ENCODE results near the gene B4GALNT3. TPM values are rescaled to one million over a fixed set of nuclear protein-coding genes. Genes with fewer than 3 reads are reported as not detected.
A peak's percentile ranks its signal among the peaks of the same experiment; 100 is the strongest.

B4GALNT3 gene
- total and polyA plus RNA-seq, 2 of the 13 experiments (the other 11 are each of a cell fraction or from before 2014, with no cell fraction given), result 3.2 to 4.4 TPM

GRCh38 chr12:570921-571794, 111.4 kb downstream of the B4GALNT3 start (continued):
- no peak for TF ChIP-seq CCDC6 (CRISPR knock-in tag; IDR thresholded peaks at IDR 0.05)
- TF ChIP-seq ZNF350 (CRISPR knock-in tag; IDR thresholded peaks at IDR 0.05; ENCODE audit: borderline replicate concordance, low read depth), result no peak
- no peak for TF ChIP-seq PAWR (CRISPR knock-in tag; IDR thresholded peaks at IDR 0.05; ENCODE audit: borderline replicate concordance)
- TF ChIP-seq SMAD9 (CRISPR knock-in tag; IDR thresholded peaks at IDR 0.05), result no peak
- peak; percentile 6 for TF ChIP-seq ELF3 (CRISPR knock-in tag; IDR thresholded peaks at IDR 0.05)
- TF ChIP-seq ZNF530 (CRISPR knock-in tag; IDR thresholded peaks at IDR 0.05; ENCODE audit: low read depth), result no peak
- TF ChIP-seq NR2F2 (IDR thresholded peaks at IDR 0.05; ENCODE audit: borderline replicate concordance, low read depth), result no peak
- TF ChIP-seq DMAP1 (CRISPR knock-in tag; IDR thresholded peaks at IDR 0.05), result no peak
- peak; percentile 11; the same call in 1 of the 2 replicates for TF ChIP-seq SRY (CRISPR knock-in tag; IDR thresholded peaks at IDR 0.05)
- TF ChIP-seq UBTF (CRISPR knock-in tag; IDR thresholded peaks at IDR 0.05), result 0 out of 2 replicates have a peak, but pooled peaks have one; percentile 1
- no peak for TF ChIP-seq NFE2 (CRISPR knock-in tag; IDR thresholded peaks at IDR 0.05)
- no peak for TF ChIP-seq FOXP4 (CRISPR knock-in tag; IDR thresholded peaks at IDR 0.05)
- no peak for TF ChIP-seq THRA (CRISPR knock-in tag; IDR thresholded peaks at IDR 0.05; ENCODE audit: borderline replicate concordance)
- TF ChIP-seq GMEB2 (CRISPR knock-in tag; IDR thresholded peaks at IDR 0.05; ENCODE audit: low read depth), result no peak
- TF ChIP-seq POLR2AphosphoS5 (IDR thresholded peaks at IDR 0.05; ENCODE audit: low read depth, low read length), result peak; percentile 18; the same call in 1 of the 2 replicates
- TF ChIP-seq ZNF512B (CRISPR knock-in tag; IDR thresholded peaks at IDR 0.05; ENCODE audit: borderline replicate concordance), result no peak
- no peak for TF ChIP-seq ZNF550 (CRISPR knock-in tag; IDR thresholded peaks at IDR 0.05; ENCODE audit: borderline replicate concordance)
- TF ChIP-seq AGO1 (IDR thresholded peaks at IDR 0.05; ENCODE audit: low read depth, low read length, poor library complexity, severe bottlenecking), result no peak
- TF ChIP-seq SAP130 (CRISPR knock-in tag; IDR thresholded peaks at IDR 0.05; ENCODE audit: low read depth), result peak; percentile 58
